OCI-LY3 (cell line): Measurements from ENCODE around the gene GUCA1C.

Experiments used
- H2AFZ ChIP-seq: fragments of 200-600, 300-600 bp; shearing (Covaris generic); 2 replicates; pipeline ENCODE4 v1.6.0; 2014; ENCODE audit warnings: antibody characterized with exemption, low read depth, low read length
- H3K27ac ChIP-seq: fragments of 200-600, 300-600 bp; sonication (generic); 2 replicates; pipeline ENCODE4 v1.5.1; 2014; ENCODE audit warnings: mild to moderate bottlenecking, low read length, moderate library complexity, mixed read lengths
- H3K27me3 ChIP-seq: fragments of 200-600, 300-600 bp; sonication (generic); 2 replicates; pipeline ENCODE4 v1.6.1; 2014; ENCODE audit warnings: low read depth, low read length, mixed read lengths
- H3K36me3 ChIP-seq: fragments of 200-600, 300-600 bp; sonication (generic); replicated peaks from 2 replicates; pipeline ENCODE3; 2014; ENCODE audit warnings: low read depth, low read length, mixed read lengths
- H3K4me1 ChIP-seq: fragments of 300-600, 200-600 bp; sonication (generic); 2 replicates; pipeline ENCODE4 v1.6.1; 2014; ENCODE audit warnings: low read length, mixed read lengths
- H3K4me2 ChIP-seq: fragments of 200-600, 300-600 bp; sonication (generic); 2 replicates; pipeline ENCODE4 v1.6.1; 2014; ENCODE audit warnings: low read length, mixed read lengths
- H3K4me3 ChIP-seq: fragments of 300-600, 200-600 bp; sonication (generic); 2 replicates; pipeline ENCODE4 v1.5.1; 2014; ENCODE audit warnings: antibody characterized with exemption, mild to moderate bottlenecking, low read length, moderate library complexity
- H3K79me2 ChIP-seq: fragments of 300-600, 200-600 bp; shearing (Covaris generic); 2 replicates; pipeline ENCODE4 v1.6.1; 2014; ENCODE audit warnings: mild to moderate bottlenecking, low read length, mixed read lengths
- H3K9ac ChIP-seq: fragments of 300-600, 200-600 bp; shearing (Covaris generic); 2 replicates; pipeline ENCODE4 v1.6.0; 2014; ENCODE audit warnings: mild to moderate bottlenecking, low read length, moderate library complexity
- H3K9me3 ChIP-seq: fragments of 200-600, 300-600 bp; shearing (Covaris generic); 2 replicates; pipeline ENCODE4 v1.6.1; 2014; ENCODE audit warnings: low read length, mixed read lengths; ENCODE audit not compliant: insufficient read depth
- H4K20me1 ChIP-seq: fragments of 200-600, 300-600 bp; sonication (generic); 2 replicates; pipeline ENCODE4 v1.6.1; 2016; ENCODE audit warnings: low read length, mixed read lengths; ENCODE audit not compliant: insufficient read depth
- EZH2phosphoT487 ChIP-seq: fragments of 200-600 bp; shearing (Covaris generic); IDR thresholded peaks from 2 replicates; pipeline ENCODE4 v1.6.1; 2018; ENCODE audit warnings: antibody characterized with exemption, mixed run types, low read depth
- TF ChIP-seq, protein P1 (sequence below): fragments of 200-600, 300-600 bp; sonication (generic); IDR thresholded peaks from 2 replicates; pipeline ENCODE4 v1.5.1; 2014; ENCODE audit warnings: antibody characterized with exemption, low read length, low read depth

The GUCA1C gene

DNA sequence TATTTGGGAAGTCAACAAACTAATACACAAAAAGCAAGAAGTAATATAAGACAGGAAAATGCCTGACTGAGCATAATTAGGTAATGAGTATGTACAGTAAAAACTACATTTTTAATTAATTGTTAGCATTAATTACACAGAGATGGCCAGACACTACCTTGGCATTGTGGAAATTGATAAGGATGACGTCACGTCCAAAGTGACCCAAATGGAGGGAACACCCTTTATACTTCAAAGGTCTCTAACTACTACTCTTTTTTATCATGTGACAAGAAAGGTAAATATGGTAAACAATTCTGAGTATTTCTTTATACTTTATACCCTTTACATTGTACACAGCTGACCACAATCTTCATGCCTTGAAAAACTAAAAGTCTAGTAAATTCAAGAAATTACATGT is 22.4 kb upstream of the GUCA1C start:
- H3K4me1 ChIP-seq, result peaks cover 10% of the 10 kb centered on the region
- H3K9me3 ChIP-seq, result no peaks in the 10 kb centered on the region
- no peak overlapping the region for H3K4me2 ChIP-seq
- no peak overlapping the region for H3K27ac ChIP-seq
- H3K27me3 ChIP-seq, result no peaks in the 10 kb centered on the region
- no peaks in the 10 kb centered on the region for H3K36me3 ChIP-seq
- no peaks in the 10 kb centered on the region for H3K79me2 ChIP-seq
- no peaks in the 10 kb centered on the region for H4K20me1 ChIP-seq
- TF ChIP-seq EZH2phosphoT487, result no peak
- TF ChIP-seq, protein P1, sequence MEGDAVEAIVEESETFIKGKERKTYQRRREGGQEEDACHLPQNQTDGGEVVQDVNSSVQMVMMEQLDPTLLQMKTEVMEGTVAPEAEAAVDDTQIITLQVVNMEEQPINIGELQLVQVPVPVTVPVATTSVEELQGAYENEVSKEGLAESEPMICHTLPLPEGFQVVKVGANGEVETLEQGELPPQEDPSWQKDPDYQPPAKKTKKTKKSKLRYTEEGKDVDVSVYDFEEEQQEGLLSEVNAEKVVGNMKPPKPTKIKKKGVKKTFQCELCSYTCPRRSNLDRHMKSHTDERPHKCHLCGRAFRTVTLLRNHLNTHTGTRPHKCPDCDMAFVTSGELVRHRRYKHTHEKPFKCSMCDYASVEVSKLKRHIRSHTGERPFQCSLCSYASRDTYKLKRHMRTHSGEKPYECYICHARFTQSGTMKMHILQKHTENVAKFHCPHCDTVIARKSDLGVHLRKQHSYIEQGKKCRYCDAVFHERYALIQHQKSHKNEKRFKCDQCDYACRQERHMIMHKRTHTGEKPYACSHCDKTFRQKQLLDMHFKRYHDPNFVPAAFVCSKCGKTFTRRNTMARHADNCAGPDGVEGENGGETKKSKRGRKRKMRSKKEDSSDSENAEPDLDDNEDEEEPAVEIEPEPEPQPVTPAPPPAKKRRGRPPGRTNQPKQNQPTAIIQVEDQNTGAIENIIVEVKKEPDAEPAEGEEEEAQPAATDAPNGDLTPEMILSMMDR, result no peak
- no peak overlapping the region for H3K4me3 ChIP-seq
- H2AFZ ChIP-seq, result no peak overlapping the region
- no peak overlapping the region for H3K9ac ChIP-seq

DNA sequence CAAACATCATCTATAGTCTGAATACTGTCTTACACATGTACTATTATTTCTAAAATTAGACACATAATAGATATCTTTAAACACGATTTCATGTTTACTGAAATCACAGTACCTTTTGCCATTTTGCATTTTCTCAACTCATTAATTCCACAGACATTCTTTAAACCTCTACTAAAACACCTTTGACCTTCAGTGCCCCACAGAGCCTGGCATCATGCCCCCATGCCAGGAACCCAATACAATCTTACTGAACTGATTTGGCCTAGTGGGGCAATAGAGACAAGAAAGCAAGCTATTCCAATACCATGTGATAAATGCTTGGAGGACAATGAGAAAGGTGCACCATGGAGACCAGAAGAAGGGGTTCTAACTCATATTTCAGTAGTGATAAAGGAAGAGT is 19.3 kb upstream of the GUCA1C start:
- Histone ChIP-seq H3K9ac (no peak overlapping the region), H3K4me2 (no peak overlapping the region), H3K27me3 (no peaks in the 10 kb centered on the region), H2AFZ (no peak overlapping the region), H3K4me3 (no peak overlapping the region), H4K20me1 (no peaks in the 10 kb centered on the region), H3K79me2 (no peaks in the 10 kb centered on the region), H3K36me3 (no peaks in the 10 kb centered on the region), H3K4me1 (peaks cover 27% of the 10 kb centered on the region), H3K27ac (no peak overlapping the region), H3K9me3 (no peaks in the 10 kb centered on the region)
- TF ChIP-seq, protein P1, result no peak
- no peak for TF ChIP-seq EZH2phosphoT487

DNA sequence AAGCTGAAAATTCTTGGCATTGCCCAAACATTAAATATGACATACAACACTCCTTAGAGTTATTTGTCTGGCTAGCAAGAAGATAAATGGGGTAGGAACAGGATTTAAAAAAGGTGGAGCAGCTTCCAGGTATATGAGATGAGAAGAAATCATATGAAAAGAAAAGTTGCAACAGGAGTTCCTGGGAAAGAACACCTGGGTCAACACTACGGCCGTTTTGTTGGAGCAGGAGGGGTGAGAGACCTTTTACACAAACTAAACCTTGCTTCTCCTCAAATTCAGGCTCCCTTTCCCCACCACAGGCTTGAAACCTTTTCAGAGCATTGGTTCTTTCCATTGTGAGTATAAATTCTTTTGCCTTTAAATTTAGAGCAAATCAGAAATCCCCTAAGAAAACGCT is 18.8 kb upstream of the GUCA1C start:
- no peak for TF ChIP-seq EZH2phosphoT487
- TF ChIP-seq, protein P1, result no peak
- H3K9ac ChIP-seq, result no peak overlapping the region
- peaks cover 27% of the 10 kb centered on the region for H3K4me1 ChIP-seq

DNA sequence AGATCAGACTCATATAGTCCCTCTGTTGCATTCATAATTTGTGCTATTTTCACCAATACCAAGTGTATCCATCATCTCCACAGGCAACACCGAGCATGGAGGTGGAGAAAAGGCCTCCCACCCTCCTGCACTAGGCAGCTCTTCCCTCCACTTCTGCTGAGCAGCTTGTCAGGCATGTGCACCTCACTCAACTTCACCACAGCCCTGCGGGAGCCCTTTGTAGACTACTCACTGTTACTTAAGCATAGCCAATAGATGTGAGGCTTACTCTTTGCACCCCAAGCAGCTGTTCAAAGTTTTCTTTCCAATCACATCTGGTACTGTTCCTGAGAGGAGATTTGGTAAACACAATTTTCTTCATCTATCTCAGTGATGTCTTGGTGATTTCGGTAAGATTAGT is 16.9 kb upstream of the GUCA1C start:
- no peaks in the 10 kb centered on the region for H3K9me3 ChIP-seq
- H3K9ac ChIP-seq, result peak overlapping the region; percentile 6; the same call in 1 of the 2 replicates
- no peaks in the 10 kb centered on the region for H3K79me2 ChIP-seq
- no peaks in the 10 kb centered on the region for H3K36me3 ChIP-seq
- no peaks in the 10 kb centered on the region for H3K27me3 ChIP-seq
- peak overlapping the region; percentile 54 for H3K4me3 ChIP-seq
- no peaks in the 10 kb centered on the region for H4K20me1 ChIP-seq
- peaks cover 36% of the 10 kb centered on the region for H3K4me1 ChIP-seq
- H2AFZ ChIP-seq, result peak overlapping the region; percentile 51; the same call in 1 of the 2 replicates
- TF ChIP-seq, protein P1, result no peak
- TF ChIP-seq EZH2phosphoT487, result no peak
- H3K4me2 ChIP-seq, result peak overlapping the region; percentile 64
- H3K27ac ChIP-seq, result peak overlapping the region; percentile 76

More for the DNA sequence above, 18.8 kb upstream of the GUCA1C start:
- Histone ChIP-seq H2AFZ (no peak overlapping the region), H3K36me3 (no peaks in the 10 kb centered on the region), H3K4me2 (no peak overlapping the region), H3K27me3 (no peaks in the 10 kb centered on the region), H4K20me1 (no peaks in the 10 kb centered on the region), H3K27ac (no peak overlapping the region), H3K4me3 (no peak overlapping the region), H3K79me2 (no peaks in the 10 kb centered on the region), H3K9me3 (no peaks in the 10 kb centered on the region)
